Activated CD8-positive, alpha-beta memory T cell treated with anti-CD3 and anti-CD28 coated beads for 1 hour (primary cell): Measurements from ENCODE around the gene PROZ.
A peak's percentile ranks its signal among the peaks of the same experiment; 100 is the strongest.

Experiments
- DNase-seq, 2 donors: peaks; one replicate each; pipeline ENCODE4 v3.0.0-alpha.2; 2020; ENCODE audit warnings: low read depth in 1 of 2; ENCODE audit errors: extremely low read depth in 1 of 2

PROZ gene

DNA sequence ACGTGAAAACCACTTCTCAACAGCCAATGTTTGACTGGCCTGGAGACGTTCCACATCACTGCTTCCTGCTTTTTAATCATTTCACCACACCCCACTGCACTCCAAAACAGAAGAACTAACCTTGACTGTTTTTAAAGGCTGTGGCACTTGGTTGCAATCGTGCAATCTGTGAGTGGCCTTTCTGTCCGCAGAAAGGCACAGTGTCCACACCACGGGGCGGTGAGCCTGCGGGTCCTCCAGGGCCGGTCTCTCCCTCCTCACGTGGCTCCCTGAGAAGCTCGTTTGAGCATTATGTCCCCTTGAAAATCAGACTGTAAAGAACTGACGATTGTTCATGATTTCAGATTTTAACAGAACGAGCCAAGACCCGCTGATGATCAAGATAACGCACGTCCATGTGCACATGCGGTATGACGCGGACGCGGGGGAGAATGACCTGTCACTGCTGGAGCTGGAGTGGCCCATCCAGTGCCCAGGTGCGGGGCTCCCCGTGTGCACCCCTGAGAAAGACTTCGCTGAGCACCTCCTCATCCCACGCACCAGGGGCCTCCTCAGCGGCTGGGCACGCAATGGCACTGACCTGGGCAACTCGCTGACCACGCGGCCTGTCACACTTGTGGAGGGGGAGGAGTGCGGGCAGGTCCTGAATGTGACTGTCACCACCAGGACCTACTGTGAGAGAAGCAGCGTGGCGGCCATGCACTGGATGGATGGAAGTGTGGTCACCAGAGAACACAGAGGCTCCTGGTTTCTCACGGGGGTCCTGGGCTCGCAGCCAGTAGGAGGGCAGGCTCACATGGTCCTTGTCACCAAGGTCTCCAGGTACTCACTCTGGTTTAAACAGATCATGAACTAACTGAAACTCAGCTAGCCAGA lies 13.0 kb downstream of the PROZ start:
- DNase-seq: no peak

DNA sequence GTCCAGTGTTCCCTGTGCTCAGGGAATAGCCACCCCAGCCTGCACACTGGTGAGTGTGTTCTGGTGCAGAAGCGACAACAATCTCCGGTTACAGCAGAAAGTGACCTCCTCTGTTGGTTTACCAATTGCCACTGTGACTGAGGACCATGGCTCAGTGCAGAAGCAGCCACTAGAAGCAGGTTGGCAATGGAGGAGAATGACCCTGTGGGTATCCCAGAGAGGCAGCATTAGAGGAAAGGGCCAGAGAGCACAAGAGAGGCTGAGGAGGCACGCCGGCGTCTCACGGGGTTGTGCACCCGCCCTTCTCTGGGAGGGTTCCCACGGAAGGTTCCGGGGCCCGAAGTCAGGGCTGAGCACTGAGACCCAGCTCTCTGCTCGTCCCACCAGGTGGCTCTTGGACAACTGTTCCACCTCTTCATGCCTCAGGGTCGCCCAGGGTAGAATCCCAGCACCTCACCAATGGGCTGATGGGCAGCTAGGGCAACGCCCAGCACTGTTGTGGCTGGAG lies 14.0 kb downstream of the PROZ start:
- DNase-seq: no peak

DNA sequence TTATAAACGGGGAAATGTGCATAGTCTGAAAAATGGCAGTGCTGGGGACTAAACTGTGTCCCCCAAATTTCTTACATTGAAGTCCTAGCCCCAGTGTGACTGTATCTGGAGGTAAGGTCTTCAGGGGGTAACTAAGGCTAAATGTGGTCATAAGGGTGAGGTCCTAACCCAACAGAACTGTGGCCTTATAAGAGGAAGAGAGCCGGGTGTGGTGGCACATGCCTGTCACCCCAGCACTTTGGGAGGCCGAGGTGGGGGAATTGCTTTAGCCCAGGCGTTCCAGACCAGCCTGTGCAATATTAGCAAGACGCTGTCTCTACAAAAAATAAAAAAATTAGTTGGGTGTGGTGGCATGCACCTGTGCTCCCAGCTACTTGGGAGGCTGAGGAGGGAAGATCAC lies 17.8 kb downstream of the PROZ start:
- peak; percentile 37 to 44 for DNase-seq

DNA sequence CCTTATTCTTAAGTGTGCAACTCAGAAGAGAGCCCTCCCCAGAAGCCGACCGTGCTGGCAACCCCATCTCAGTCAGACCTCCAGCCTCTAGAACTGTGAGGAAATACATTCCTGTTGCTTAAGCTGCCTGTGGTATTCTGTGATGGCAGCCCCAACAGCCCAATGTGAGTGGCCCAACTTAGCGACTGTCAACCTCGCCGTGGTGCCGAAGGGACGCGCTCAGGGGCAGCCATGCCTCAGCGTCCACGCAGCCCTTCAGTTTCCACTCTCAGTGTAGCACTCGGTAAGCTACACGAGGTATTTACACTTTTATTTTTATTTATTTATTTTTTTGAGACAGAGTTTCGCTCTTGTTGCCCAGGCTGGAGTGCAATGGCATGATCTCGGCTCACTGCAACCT lies 18.4 kb downstream of the PROZ start:
- DNase-seq: no peak

DNA sequence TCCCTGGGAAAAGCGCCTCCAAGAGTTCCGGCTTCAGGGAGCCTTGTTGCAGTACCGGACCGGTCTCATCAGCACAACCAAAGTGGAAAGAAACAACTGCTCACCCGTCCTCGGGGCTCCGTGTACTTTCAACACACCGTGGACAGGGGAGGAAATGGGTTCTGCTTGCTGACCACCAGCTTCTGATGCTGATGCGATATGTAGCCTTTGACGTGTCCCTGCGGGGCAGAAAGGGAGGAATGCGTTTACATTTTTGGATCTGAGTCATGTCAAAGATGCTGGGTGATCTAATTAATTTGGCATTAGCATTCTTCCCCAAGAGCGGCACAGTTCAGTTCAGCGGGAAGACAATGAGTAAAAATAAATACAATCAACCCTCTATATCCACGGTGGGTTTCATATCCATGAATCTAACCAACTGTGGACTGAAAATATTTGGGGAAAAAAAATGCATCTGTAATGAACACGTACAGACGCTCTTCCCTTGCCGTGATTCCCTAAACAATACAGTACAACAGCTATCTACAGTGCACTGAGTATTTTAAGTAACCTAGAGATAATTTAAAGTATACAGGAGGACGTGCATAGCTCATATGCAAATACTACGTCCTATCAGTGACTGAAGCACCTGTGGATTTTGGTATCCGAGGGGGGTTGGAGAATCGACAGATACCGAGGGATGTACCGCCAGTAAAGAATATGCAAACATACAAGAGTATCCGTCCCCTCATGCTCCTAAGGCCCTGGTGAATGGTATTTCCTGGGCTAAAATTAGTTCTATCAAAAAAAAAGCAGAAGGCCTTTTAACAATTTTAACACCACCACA lies 19.8 kb downstream of the PROZ start:
- no peak for DNase-seq

DNA sequence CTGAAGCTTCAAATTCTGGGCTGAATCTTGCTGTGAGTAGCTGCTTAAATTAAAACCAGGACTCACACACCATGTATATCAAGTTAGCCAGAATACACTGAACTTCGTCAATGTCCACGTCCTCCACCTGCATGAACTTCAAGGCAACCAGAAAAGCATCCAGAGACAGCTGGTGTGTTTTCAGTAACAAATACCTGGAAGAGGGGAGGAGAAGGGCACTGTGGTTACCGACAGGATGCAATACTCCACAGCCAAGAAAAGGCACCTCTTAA lies 20.4 kb downstream of the PROZ start:
- DNase-seq: no peak

DNA sequence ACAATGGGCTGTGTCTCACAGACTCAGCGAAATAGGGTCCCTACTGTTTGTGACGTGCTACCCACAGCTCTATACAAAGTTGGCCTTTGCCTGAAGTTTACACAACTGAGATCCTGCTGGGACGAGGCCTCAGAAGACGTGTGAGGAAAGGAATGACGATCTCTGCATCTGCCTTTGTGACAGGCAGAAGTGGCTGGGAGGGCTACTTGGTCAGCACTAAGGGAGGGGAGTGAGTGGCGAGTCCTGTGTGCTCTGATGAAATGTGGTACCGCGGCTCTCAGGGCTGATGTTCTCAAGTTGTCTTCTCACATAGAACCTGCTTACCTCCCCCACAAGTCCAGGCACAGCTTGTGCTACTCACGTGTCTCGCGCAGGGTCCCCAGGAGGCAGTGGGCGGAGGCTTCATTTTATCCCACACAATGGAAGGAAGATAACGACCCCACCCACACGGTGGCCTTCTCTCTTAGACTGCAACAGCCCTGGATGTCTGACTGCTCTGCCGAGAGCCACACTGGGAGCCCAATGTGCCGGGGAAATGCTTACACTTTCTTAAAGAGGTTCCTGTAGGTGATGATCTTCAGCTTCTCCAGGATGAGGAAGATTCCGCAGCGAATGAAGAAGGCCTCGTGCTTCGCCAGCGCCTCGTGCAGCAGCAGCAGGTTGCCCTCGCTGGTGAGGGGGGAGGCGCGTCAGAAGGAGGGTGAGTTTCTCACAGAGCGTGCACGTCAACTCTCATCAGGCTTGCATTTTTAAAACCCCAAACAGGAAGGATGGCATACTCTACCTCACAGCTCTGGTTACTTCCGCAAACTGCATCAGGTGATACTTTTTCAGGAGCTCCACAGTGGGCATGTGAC lies 21.2 kb downstream of the PROZ start:
- DNase-seq: no peak

DNA sequence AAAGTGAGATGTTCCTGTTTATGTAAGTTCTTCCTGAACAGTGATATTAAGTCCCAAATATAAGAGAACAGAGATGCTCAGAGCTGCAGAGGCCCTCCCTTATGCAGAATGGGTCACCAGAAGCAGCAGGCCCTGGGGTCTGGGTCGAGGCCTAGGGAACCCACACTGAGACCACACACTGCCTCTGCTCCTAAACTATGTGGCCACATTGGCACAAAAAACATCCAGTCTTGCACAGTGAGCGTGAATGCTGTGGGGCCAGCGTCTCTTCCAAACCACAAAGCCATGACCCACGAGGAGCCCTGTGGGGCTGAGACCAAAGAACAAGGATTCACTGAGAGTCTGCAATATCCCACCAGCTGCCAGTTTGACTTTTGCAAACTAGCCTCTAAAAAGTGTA lies 23.6 kb downstream of the PROZ start:
- DNase-seq: no peak

DNA sequence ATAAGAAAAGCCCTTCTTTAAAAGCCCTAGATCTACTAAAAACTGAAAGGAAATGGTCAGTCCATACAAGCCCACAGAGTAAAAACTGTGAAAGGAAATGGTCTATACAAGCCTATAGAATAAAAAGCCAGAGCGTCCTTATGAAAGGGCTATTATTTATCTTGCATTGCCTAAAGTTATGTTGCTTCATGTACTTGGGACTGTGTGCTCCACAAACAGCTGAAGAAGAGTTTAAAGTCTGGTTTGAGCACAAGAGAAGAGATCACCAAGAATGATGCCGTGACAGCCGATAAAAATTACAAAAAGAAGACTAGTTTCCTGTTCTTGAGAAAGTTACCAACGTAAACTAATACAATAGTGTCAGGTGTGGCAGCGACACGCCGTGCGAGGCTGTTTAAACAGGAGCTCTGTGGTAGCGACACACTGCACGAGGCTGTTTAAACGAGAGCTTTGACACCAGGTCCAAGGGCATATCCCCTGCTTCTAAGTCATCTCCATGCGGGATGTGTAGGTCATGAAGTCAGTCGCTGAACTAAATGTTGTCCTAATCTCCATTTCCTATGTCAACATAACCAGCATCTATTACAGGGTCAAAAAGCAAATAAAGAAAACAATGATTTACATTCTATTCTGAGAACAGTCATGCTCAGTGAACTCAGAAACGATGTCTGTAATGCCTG lies 25.1 kb downstream of the PROZ start:
- DNase-seq: no peak

DNA sequence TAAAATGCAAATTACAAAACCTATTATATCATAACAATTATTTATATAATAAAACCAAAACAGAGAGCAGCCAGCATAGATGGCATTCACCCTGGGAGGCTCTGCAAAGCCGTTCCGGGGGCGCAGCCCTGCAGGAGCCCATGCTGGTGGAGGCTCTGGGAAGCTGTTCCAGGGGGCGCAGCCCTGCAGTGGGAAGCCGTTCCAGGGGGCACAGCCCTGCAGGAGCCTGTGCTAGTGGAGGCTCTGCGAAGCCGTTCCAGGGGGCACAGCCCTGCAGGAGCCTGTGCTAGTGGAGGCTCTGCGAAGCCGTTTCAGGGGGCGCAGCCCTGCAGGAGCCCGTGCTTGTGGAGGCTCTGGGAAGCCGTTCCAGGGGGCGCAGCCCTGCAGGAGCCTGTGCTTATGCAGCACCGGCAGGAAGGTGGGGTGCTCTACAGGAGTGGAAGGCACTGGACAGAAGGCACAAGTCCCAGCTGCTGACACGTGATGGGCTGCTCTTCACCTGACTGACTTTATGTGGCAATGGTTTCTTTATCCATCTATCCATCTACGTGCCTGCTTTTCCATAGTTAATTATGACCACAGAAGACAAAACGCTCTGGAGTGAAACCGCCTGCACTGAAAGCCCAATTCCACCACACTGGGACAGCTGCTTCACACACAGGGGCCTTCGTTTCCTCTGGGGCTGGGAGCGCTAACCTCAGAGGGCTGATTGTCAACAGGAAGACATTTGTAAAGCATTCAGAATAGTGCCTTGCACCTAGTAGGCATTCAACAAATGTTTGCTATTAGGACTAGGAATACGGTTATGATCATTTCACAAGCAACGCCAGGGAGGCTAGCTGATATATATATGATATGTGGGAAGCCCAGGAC lies 26.4 kb downstream of the PROZ start:
- DNase-seq: no peak

DNA sequence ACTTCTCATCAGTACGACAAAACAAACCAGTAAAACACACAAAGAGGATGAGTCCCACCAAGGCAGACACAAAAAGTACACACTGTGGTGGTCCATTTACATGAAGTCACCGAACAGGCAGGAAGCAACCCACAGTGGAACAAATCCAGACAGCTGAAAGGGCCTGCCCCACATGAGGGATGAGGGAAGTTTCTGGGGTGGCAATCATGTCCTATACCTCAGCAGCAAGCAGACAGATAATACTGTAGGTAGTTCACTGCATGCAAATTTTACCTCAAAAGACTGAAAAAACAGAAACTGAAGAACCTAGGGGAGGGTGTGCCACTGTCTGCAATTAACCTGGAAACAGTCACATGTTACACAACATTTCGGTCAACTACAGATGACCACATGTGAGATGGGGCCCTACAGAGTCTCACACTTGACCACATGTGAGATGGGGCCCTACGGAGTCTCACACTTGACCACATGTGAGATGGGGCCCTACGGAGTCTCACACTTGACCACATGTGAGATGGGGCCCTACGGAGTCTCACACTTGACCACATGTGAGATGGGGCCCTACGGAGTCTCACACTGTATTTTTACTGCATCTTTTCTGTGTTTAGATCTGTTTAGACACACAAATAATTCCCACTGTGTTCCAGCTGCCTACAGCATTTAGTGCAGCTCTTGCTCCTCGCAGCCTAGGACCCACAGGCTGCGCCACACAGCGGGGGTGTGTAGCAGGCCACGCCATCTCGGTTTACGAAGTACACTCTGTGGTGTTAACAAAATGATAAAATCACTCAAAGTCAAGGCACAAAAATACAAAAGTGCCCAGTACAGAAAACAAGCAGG lies 27.8 kb downstream of the PROZ start:
- no peak for DNase-seq

DNA sequence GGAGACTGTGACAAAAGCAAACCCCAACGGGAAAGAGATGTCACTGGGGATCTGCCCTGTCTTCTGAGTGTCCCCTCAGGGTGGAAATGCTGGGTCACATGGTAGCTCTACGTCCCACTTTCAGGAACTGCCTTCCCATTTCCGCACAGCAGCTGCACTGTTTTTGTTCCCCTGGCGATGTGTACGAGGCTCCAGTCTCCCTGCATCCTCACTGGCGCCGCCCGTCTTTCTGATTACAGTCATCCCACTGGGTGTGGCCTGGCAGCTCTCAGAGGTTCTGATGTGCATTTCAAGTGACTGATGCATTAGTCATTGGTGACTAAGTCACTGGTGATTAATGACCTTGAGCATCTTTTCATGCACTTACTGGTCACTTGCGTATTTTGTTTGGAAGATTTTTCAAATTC lies 28.8 kb downstream of the PROZ start:
- DNase-seq: no peak

DNA sequence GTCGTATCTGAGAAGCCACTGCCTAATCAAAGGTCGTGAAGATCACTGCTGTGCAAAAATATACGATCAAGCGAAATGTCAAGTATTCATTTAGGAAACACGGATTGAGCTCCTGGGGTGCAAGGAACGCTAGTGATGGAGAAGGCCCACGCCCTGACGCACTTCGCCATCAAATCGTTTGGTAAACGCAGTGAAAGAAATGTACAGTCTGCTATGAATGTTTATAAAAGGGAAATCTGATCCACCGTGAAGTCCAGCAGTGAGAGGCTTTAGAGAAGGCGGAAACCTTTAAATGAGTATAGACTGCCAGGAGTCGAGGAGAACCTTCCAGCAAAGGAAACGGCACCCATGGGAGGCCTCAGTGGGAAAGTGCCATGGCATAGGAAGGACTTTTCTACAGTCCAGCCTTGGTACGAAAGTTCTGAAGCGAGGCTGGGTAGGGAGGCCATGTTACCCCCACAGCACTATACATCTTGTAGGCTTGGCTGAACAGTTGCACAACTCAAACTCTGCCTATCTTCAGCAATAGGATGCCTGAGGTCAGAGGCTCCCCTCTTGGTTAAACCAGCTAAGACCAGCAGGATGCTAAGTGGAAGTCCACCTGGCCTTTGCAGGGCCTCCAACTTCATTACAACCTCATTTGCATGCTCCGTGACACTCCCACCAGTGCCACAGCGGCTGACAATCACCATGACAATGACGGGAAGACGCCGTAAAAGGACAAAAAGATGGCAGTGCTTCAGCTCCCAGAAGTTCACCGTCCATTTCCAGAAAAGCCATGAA lies 29.6 kb downstream of the PROZ start:
- DNase-seq: no peak

DNA sequence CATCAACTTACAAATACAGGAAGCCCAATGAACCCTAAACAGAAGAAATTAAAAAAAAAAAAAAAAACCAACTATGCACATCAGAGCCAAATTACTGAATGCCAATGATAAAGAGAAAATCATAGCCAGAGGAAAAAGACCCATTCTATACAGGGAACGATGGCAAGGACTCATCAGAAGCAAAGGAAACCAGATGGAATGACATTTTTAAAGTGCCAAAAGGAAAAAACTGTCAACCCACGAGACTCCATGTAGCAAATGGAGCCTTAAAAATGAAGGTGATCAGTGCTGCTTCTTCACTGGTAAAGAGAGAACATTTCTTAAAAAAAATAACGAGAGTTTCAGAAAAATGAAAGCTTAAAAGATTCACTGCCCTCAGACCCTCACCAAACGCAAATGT lies 31.7 kb downstream of the PROZ start:
- DNase-seq: no peak

DNA sequence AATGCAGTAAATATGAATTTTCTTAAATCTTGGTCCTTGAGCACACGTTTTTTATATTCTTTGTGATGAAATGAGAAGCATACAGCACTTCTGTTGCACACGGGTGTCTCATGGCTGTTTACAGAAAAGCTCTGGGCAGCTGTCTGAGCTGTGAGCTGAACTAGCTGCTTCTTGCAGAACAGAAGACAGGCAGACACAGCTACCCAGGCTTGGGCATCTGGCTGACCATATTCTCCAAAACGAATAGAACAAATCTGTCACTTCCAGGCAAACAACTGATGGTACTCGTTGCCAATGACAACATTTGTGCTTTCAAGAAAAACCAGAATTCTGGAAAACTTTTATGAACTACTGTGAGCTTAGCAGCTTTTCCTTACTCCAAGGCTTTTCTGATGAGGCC lies 33.8 kb downstream of the PROZ start:
- DNase-seq: no peak

DNA sequence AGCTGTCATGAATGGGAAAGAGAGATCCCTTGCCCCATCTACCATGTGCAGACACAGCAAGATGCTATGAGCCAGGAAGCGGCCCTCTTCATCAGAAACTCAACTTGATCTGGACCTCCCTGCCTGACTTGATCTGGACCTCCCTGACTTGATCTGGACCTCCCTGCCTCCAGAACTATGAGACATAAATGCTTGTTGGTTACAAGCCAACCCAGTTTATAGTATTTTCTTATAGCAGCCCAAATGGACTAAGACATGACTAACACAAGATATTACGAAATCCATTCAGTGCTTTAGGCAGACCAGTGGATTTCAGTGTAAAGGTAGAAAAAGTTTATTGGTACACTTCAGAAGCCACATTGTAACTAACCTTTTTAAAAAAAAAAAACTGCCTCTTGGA lies 34.5 kb downstream of the PROZ start:
- DNase-seq: no peak

DNA sequence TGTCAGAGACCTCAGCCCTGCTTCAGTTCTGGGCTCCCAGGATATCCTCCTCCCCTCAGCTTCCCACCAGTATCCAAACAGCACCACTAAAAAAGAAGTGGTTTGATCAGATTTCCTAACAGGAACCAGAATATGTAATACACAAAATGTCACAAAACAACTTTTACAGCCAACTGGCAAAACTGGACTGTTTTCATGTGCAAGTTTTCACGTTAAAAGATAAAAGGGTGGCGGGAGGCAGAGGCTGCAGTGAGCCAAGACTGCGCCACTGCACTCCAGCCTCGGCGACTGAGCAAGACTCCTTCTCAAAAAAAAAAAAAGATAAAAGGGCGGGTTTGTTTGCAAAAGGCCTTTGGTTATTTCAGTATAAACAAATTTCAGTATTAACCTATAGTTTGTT lies 36.9 kb downstream of the PROZ start:
- DNase-seq: no peak
